WI38 (cell line): ENCODE data around the gene ELOF1.
"Not testable (repeated sequence)": the region's sequence is repeated elsewhere in the genome, so short reads cannot be mapped to it uniquely, and the experiment has no call there.

Source experiments
- H3K4me3 ChIP-seq: 2 replicates; pipeline ENCODE4 v1.5.1; 2011; ENCODE audit warnings: low read depth, mild to moderate bottlenecking, control low read depth, low read length
- TF ChIP-seq, protein P1 (sequence below): IDR thresholded peaks from 2 replicates; pipeline ENCODE4 v1.5.1; 2012; ENCODE audit warnings: low read depth, mild to moderate bottlenecking, control low read depth, low read length

ELOF1 gene

DNA sequence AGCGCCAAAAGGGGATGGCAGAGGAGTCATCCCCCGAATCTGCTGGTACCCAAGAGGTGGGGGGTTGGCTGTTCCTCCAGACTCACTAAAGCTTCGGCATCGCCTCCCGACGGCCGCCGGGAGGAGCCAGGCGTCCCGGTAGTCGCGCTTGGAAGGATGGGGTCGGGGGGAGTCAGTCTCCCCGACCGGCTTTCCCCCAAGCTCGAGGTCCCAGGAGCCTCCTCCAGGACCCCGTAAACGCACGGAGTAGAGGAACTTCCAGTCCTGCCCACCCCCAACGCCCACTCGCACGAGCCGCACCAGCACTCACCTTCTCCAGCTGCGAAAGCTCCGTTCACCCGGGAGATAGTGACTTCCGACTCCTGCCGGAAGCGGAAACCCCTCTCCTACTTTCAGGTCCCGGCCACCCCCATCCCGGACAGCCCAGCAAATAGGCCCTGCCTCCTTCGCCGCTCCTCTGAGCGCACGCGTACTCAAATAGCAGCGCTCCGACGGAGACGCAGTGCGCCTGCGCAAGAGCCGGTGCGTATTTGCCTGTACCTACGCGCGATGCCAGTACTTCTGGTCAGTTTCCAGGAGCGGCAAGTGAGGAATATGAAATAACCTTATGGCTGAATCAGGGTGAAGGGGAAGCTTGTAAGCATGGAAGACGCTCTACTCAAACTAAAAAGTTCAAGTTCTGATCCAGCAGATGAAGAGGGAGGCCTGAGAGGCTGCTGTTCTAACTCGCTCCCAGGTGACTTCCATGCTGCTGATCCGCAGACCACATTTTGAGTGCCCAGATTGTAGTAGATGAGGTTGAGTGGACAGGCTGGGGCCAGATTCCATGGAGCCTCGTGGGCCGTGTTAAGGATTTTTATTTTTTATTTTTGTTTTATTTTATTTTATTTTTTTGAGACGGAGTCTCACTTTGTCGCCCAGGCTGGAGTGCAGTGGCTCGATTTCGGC, at the start of gene ELOF1:
TSS of gene ELOF1 (minus strand) at position 350 of the 948 bp plus-strand sequence. CDS start 4,883 bp downstream, outside the sequence.
- peak within 1 kb of the TSS; percentile 99 for H3K4me3 ChIP-seq
- TF ChIP-seq, protein P1, sequence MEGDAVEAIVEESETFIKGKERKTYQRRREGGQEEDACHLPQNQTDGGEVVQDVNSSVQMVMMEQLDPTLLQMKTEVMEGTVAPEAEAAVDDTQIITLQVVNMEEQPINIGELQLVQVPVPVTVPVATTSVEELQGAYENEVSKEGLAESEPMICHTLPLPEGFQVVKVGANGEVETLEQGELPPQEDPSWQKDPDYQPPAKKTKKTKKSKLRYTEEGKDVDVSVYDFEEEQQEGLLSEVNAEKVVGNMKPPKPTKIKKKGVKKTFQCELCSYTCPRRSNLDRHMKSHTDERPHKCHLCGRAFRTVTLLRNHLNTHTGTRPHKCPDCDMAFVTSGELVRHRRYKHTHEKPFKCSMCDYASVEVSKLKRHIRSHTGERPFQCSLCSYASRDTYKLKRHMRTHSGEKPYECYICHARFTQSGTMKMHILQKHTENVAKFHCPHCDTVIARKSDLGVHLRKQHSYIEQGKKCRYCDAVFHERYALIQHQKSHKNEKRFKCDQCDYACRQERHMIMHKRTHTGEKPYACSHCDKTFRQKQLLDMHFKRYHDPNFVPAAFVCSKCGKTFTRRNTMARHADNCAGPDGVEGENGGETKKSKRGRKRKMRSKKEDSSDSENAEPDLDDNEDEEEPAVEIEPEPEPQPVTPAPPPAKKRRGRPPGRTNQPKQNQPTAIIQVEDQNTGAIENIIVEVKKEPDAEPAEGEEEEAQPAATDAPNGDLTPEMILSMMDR: no peak

GRCh38 chr19:11606484-11606883, 47.5 kb upstream of the ELOF1 start:
- no peak overlapping the region for H3K4me3 ChIP-seq
- TF ChIP-seq, protein P1: no peak

GRCh38 chr19:11599704-11600103, 40.7 kb upstream of the ELOF1 start:
- H3K4me3 ChIP-seq: not testable (repeated sequence)

DNA sequence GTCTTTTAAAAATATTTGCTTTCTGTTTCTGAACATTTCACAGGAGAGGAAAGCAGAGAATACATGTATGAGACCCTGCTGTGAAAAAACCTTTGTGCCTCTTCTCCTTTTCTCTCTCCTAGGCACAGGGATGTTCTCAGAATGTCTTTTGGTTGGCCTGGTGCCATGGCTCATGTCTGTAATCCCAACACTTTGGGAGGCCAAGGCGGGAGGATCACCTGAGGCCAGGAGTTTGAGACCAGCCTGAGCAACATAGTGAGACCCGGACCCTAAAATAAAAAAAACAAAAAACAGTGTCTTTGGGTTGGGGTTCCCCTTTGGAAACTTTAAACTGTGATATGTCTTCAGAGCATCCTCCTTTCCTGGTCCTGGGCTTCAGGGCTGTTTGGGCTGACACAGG, 39.7 kb upstream of the ELOF1 start:
- no peak overlapping the region; the same call in 1 of the 2 replicates for H3K4me3 ChIP-seq

GRCh38 chr19:11598103-11598483, 39.1 kb upstream of the ELOF1 start:
- TF ChIP-seq, protein P1: no peak
- H3K4me3 ChIP-seq: peak overlapping the region; percentile 79

More for the DNA sequence above, 39.7 kb upstream of the ELOF1 start:
- TF ChIP-seq, protein P1: no peak

- TF ChIP-seq, protein P1: no peak
- H3K4me3 ChIP-seq: peak within 1 kb of the TSS; percentile 79
Observed at GRCh38 chr19:11597202-11598102, 38.4 kb upstream of the ELOF1 start, which contains the start of gene ZNF627. ZNF627 (plus strand) TSS chr19:11597483; CDS start chr19:11597628, 145 bp downstream.

- H3K4me3 ChIP-seq: no peak overlapping the region
- TF ChIP-seq, protein P1: no peak
Observed at GRCh38 chr19:11596156-11596555, 37.1 kb upstream of the ELOF1 start.
